ENCODE data around the gene RNF40.
A peak's percentile ranks its signal among the peaks of the same experiment; 100 is the strongest.

RNF40 gene

GRCh38 chr16:30766206-30766932, 4.2 kb downstream of the RNF40 start:
- Histone ChIP-seq H3K27me3 (replicated peaks; ENCODE audit: control insufficient read depth, insufficient read depth, low read length) (no peaks in the 10 kb centered on the region), H3K9ac (ENCODE audit: low read length) (no peak overlapping the region), H3K36me3 (ENCODE audit: control insufficient read depth, insufficient read depth, low read length, severe bottlenecking) (peaks cover 80% of the 10 kb centered on the region), H3K4me1 (ENCODE audit: control insufficient read depth, insufficient read depth, low read length) (peaks cover 13% of the 10 kb centered on the region), H3K9me3 (ENCODE audit: control insufficient read depth, low read length) (no peaks in the 10 kb centered on the region), H3K4me3 (ENCODE audit: low read length) (no peak overlapping the region)
- DNase-seq (ENCODE audit: low read depth): no peak

GRCh38 chr16:30766933-30767284, 4.8 kb downstream of the RNF40 start:
- DNase-seq (ENCODE audit: low read depth): no peak

GRCh38 chr16:30767767-30768465, 5.8 kb downstream of the RNF40 start:
- Histone ChIP-seq H3K9me3 (ENCODE audit: control insufficient read depth, low read length) (no peaks in the 10 kb centered on the region), H3K4me1 (ENCODE audit: control insufficient read depth, insufficient read depth, low read length) (peaks cover 10% of the 10 kb centered on the region), H3K27me3 (replicated peaks; ENCODE audit: control insufficient read depth, insufficient read depth, low read length) (no peaks in the 10 kb centered on the region), H3K36me3 (ENCODE audit: control insufficient read depth, insufficient read depth, low read length, severe bottlenecking) (peaks cover 95% of the 10 kb centered on the region), H3K4me3 (ENCODE audit: low read length) (no peak overlapping the region), H3K9ac (ENCODE audit: low read length) (no peak overlapping the region)
- no peak for DNase-seq (ENCODE audit: low read depth)

More at GRCh38 chr16:30766933-30767284, 4.8 kb downstream of the RNF40 start:
- peaks cover 13% of the 10 kb centered on the region for H3K4me1 ChIP-seq (ENCODE audit: control insufficient read depth, insufficient read depth, low read length)
- H3K9me3 ChIP-seq (ENCODE audit: control insufficient read depth, low read length): no peaks in the 10 kb centered on the region
- H3K4me3 ChIP-seq (ENCODE audit: low read length): no peak overlapping the region
- no peaks in the 10 kb centered on the region for H3K27me3 ChIP-seq (replicated peaks; ENCODE audit: control insufficient read depth, insufficient read depth, low read length)
- H3K36me3 ChIP-seq (ENCODE audit: control insufficient read depth, insufficient read depth, low read length, severe bottlenecking): peaks cover 85% of the 10 kb centered on the region
- H3K9ac ChIP-seq (ENCODE audit: low read length): no peak overlapping the region

GRCh38 chr16:30768583-30769181, 6.6 kb downstream of the RNF40 start:
- H3K4me3 ChIP-seq (ENCODE audit: low read length): no peak overlapping the region
- H3K27me3 ChIP-seq (replicated peaks; ENCODE audit: control insufficient read depth, insufficient read depth, low read length): no peaks in the 10 kb centered on the region
- DNase-seq (ENCODE audit: low read depth): no peak
- H3K36me3 ChIP-seq (ENCODE audit: control insufficient read depth, insufficient read depth, low read length, severe bottlenecking): peaks cover 98% of the 10 kb centered on the region
- no peak overlapping the region for H3K9ac ChIP-seq (ENCODE audit: low read length)
- no peaks in the 10 kb centered on the region for H3K9me3 ChIP-seq (ENCODE audit: control insufficient read depth, low read length)
- H3K4me1 ChIP-seq (ENCODE audit: control insufficient read depth, insufficient read depth, low read length): peaks cover 2% of the 10 kb centered on the region

DNA sequence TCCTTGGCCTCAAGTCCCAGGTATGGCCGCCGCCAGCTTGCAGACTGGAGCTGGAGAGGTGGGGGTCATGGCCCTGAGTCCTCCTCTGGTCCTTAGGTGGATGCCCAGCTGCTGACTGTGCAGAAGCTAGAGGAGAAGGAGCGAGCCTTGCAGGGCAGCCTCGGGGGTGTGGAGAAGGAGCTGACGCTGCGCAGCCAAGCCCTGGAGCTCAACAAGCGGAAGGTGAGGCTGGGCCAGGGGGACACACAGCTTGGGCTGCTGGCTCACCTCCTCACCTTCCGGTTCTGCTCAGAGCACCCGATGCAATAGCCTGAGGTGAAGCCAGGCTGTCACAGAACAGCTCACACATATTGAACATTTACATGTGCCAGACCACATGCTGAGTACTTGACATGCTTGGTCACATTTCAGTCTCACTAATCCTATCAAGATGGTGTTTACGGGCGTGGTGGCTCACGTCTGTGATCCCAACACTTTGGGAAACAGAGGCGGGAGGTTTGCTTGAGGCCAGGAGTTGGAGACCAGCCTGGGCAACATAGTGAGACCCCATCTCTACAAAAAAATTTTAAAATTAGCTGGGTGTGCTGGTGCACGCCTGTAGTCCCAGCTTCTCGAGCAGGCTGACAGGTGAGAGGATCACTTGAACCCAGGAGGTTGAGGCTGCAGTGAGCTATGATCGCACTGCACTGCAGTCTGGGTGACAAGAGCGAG, 7.4 kb downstream of the RNF40 start:
- DNase-seq (ENCODE audit: low read depth): no peak
- H3K27me3 ChIP-seq (replicated peaks; ENCODE audit: control insufficient read depth, insufficient read depth, low read length): no peaks in the 10 kb centered on the region
- peaks cover 92% of the 10 kb centered on the region for H3K36me3 ChIP-seq (ENCODE audit: control insufficient read depth, insufficient read depth, low read length, severe bottlenecking)
- no peak overlapping the region for H3K4me3 ChIP-seq (ENCODE audit: low read length)
- no peaks in the 10 kb centered on the region for H3K9me3 ChIP-seq (ENCODE audit: control insufficient read depth, low read length)
- H3K4me1 ChIP-seq (ENCODE audit: control insufficient read depth, insufficient read depth, low read length): peaks cover 3% of the 10 kb centered on the region
- H3K9ac ChIP-seq (ENCODE audit: low read length): no peak overlapping the region

DNA sequence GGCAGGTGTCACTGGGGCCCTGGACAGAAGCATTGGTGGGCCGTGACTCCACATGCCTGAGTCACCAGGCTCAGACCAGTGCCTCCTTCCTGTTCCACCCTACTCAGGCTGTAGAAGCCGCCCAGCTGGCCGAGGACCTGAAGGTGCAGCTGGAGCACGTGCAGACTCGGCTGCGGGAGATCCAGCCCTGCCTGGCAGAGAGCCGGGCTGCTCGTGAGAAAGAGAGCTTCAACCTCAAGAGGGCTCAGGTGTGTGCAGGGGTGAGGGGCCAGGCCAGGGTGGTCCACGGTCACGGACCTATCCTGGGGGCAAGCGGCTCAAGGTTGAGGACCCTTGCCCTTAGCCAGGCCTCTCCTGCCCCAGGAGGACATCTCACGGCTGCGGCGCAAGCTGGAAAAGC, 9.6 kb downstream of the RNF40 start:
- H3K9ac ChIP-seq (ENCODE audit: low read length): no peak overlapping the region
- peaks cover 12% of the 10 kb centered on the region for H3K4me1 ChIP-seq (ENCODE audit: control insufficient read depth, insufficient read depth, low read length)
- peaks cover 70% of the 10 kb centered on the region for H3K36me3 ChIP-seq (ENCODE audit: control insufficient read depth, insufficient read depth, low read length, severe bottlenecking)
- H3K9me3 ChIP-seq (ENCODE audit: control insufficient read depth, low read length): no peaks in the 10 kb centered on the region
- H3K27me3 ChIP-seq (replicated peaks; ENCODE audit: control insufficient read depth, insufficient read depth, low read length): no peaks in the 10 kb centered on the region
- DNase-seq (ENCODE audit: low read depth): no peak
- H3K4me3 ChIP-seq (ENCODE audit: low read length): no peak overlapping the region

DNA sequence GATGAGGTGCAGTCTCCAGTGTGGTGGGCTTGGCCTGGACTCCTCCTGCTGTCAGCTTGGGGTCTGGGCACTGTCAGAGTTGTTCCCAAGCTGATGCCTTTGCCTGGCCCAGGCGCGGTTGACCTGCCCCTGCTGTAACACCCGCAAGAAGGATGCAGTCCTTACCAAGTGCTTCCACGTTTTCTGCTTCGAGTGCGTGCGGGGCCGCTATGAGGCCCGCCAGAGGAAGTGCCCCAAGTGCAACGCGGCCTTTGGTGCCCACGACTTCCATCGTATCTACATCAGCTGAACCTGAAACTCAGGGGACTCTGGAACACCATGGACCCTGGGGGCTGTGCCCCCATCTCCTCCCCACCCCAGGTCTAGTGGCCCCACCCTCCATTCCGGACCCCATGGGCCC, 11.7 kb downstream of the RNF40 start:
- Histone ChIP-seq H3K4me3 (ENCODE audit: low read length) (no peak overlapping the region), H3K4me1 (ENCODE audit: control insufficient read depth, insufficient read depth, low read length) (peaks cover 33% of the 10 kb centered on the region), H3K9me3 (ENCODE audit: control insufficient read depth, low read length) (no peaks in the 10 kb centered on the region), H3K27me3 (replicated peaks; ENCODE audit: control insufficient read depth, insufficient read depth, low read length) (no peaks in the 10 kb centered on the region), H3K36me3 (ENCODE audit: control insufficient read depth, insufficient read depth, low read length, severe bottlenecking) (peaks cover 49% of the 10 kb centered on the region), H3K9ac (ENCODE audit: low read length) (no peak overlapping the region)
- DNase-seq (ENCODE audit: low read depth): no peak

- H3K9me3 ChIP-seq (ENCODE audit: control insufficient read depth, low read length): no peaks in the 10 kb centered on the region
- peak overlapping the region; percentile 91 for H3K9ac ChIP-seq (ENCODE audit: low read length)
- peaks cover 42% of the 10 kb centered on the region for H3K36me3 ChIP-seq (ENCODE audit: control insufficient read depth, insufficient read depth, low read length, severe bottlenecking)
- peaks cover 40% of the 10 kb centered on the region for H3K4me1 ChIP-seq (ENCODE audit: control insufficient read depth, insufficient read depth, low read length)
- H3K4me3 ChIP-seq (ENCODE audit: low read length): peak overlapping the region; percentile 88
- no peak for DNase-seq (ENCODE audit: low read depth)
- H3K27me3 ChIP-seq (replicated peaks; ENCODE audit: control insufficient read depth, insufficient read depth, low read length): no peaks in the 10 kb centered on the region
Measured at GRCh38 chr16:30774367-30775130, 12.4 kb downstream of the RNF40 start.

DNA sequence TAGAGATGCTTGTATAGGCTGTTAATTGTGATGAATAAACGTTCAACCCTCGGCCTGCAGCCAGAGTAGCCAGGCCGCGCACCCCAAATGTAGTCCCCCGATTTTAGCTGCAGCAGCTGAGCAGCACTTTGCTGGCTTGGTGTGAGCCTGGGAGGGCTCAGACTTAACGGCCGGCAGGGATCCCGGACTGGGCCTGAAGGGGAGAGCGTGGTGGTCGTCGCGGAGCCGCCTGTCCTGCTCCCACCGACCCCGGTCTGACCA, 12.9 kb downstream of the RNF40 start:
- Histone ChIP-seq H3K4me3 (ENCODE audit: low read length) (peak overlapping the region; percentile 88), H3K36me3 (ENCODE audit: control insufficient read depth, insufficient read depth, low read length, severe bottlenecking) (peaks cover 37% of the 10 kb centered on the region), H3K9me3 (ENCODE audit: control insufficient read depth, low read length) (no peaks in the 10 kb centered on the region), H3K9ac (ENCODE audit: low read length) (peak overlapping the region; percentile 91), H3K27me3 (replicated peaks; ENCODE audit: control insufficient read depth, insufficient read depth, low read length) (no peaks in the 10 kb centered on the region), H3K4me1 (ENCODE audit: control insufficient read depth, insufficient read depth, low read length) (peaks cover 40% of the 10 kb centered on the region)
- DNase-seq (ENCODE audit: low read depth): no peak

GRCh38 chr16:30775392-30776188, 13.5 kb downstream of the RNF40 start:
- Histone ChIP-seq H3K4me3 (ENCODE audit: low read length) (peak overlapping the region; percentile 88), H3K4me1 (ENCODE audit: control insufficient read depth, insufficient read depth, low read length) (peaks cover 40% of the 10 kb centered on the region), H3K9ac (ENCODE audit: low read length) (peak overlapping the region; percentile 91), H3K9me3 (ENCODE audit: control insufficient read depth, low read length) (no peaks in the 10 kb centered on the region), H3K27me3 (replicated peaks; ENCODE audit: control insufficient read depth, insufficient read depth, low read length) (no peaks in the 10 kb centered on the region), H3K36me3 (ENCODE audit: control insufficient read depth, insufficient read depth, low read length, severe bottlenecking) (peaks cover 32% of the 10 kb centered on the region)
- peak; percentile 86 for DNase-seq (ENCODE audit: low read depth)

All from adipocyte (in vitro differentiated cells).